Testis (tissue), 3 donors: ENCODE data around the gene TMEM191C. TPM values are rescaled to one million over a fixed set of nuclear protein-coding genes. Genes with fewer than 3 reads are reported as not detected.
"Not testable (repeated sequence)": the region's sequence is repeated elsewhere in the genome, so short reads cannot be mapped to it uniquely, and the experiment has no call there.

ENCODE experiments used
- DNase-seq: peaks from one replicate; pipeline ENCODE4 v3.0.0-alpha.2; 2019
- H3K27ac ChIP-seq, 2 donors: fragments of 200-600 bp; sonication (generic); one replicate each; pipeline ENCODE4 v1.5.1; 2019
- H3K27me3 ChIP-seq: fragments of 200-600 bp; sonication (generic); one replicate; pipeline ENCODE4 v1.5.1; 2019
- H3K36me3 ChIP-seq: fragments of 200-600 bp; sonication (generic); one replicate; pipeline ENCODE4 v1.5.1; 2017; ENCODE audit warnings: low read depth; ENCODE audit errors: missing control alignments
- H3K4me1 ChIP-seq: fragments of 200-600 bp; sonication (generic); one replicate; pipeline ENCODE4 v1.5.1; 2019
- H3K4me3 ChIP-seq, 2 donors: fragments of 200-600 bp; sonication (generic); one replicate each; pipeline ENCODE4 v1.5.1; 2017 to 2019
- H3K9me3 ChIP-seq: fragments of 200-600 bp; sonication (generic); one replicate; pipeline ENCODE4 v1.5.1; 2017
- WGBS, 2 donors: methylation state at CpG; one replicate each; pipeline ENCODE4 v1.1.5; 2018; 5-methylcytosine and 5-hydroxymethylcytosine counted together
- intact Hi-C: fragments of 100-400 bp; cut with DNase I; formaldehyde crosslinking; loops from one replicate; pipeline ENCODE4 v1.15.1; 2023; ENCODE audit warnings: low total_unique reads
- polyA plus RNA-seq: library from polyadenylated mRNA; stranded (reverse); fragments of 350-450 nt; fragmentation: Illumina TruSeq; extraction: RNeasy Lipid Tissue Mini Kit (QIAGEN cat#74804); gene quantifications from one replicate; pipeline ENCODE4 v1.2.3, GENCODE V29; 2014; ENCODE audit warnings: low read depth, low replicate concordance; ENCODE audit not compliant: insufficient read depth
- total RNA-seq, 2 donors: library from RNA; depleted of rRNA; stranded (reverse); fragments of >200 nt; gene quantifications; one replicate each; pipeline ENCODE4 v1.2.3, GENCODE V29; 2016

Gene TMEM191C
- total and polyA plus RNA-seq, 3 donors from 2014 or later: 35.3 to 78.2 (median 54.4) TPM

- DNase-seq, H3K9me3 ChIP-seq, intact Hi-C loops, H3K36me3 ChIP-seq, H3K27me3 ChIP-seq, H3K4me1 ChIP-seq, H3K4me3 ChIP-seq, H3K27ac ChIP-seq: not testable (repeated sequence)
- WGBS, 2 donors: 46% methylated on average over 43 of the region's 87 CpGs; no CpG with 5 or more reads in 1 of the 2 donors
Observed at GRCh38 chr22:21469097-21469994, 2.2 kb downstream of the TMEM191C start.

DNA sequence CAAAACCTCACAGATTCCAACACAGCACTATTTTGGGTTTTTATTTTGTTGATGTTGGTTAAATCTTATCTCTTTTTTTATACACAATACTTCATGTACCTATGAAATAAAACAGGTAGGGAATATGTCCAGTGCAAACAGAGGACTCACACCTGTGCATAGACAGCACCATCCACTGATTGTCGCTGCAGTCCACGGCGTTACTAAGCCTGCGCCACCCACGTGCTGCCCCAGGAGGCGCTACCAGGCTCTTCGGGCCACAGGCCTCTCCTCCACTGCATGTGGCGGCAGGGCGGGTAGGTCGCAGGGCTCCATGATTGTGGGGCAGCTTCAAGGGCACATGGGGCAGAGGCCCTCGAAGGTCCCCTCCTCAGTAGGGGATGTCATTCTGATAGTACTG lies 5.8 kb downstream of the TMEM191C start:
- H3K4me1 ChIP-seq, intact Hi-C loops, H3K36me3 ChIP-seq, DNase-seq, H3K4me3 ChIP-seq, H3K9me3 ChIP-seq, H3K27me3 ChIP-seq, H3K27ac ChIP-seq: not testable (repeated sequence)
- no CpG with 5 or more reads among the region's 11 CpGs for whole genome bisulfite sequencing, 2 donors

DNA sequence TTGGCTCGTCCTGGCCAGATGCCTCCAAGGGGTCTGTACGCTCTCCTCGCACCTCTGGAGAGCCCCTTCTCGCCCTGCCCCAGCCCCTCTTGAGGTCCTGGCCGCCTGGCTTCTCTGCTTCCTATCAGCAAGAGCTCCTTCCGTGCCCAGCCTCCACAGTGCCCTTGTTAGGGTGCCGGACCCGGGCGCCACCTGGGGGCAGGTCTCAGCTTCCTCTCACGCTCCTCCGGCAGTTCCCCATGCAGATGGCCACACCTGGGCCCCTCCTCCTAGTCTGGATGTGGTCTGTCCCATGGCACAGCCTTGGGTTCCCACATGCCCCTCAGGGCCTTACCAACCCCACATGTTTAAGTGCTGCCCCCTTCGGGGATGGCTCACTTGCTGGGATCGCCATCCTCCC lies 6.5 kb downstream of the TMEM191C start:
- intact Hi-C loops, H3K4me1 ChIP-seq, H3K36me3 ChIP-seq, DNase-seq, H3K27ac ChIP-seq, H3K4me3 ChIP-seq, H3K27me3 ChIP-seq, H3K9me3 ChIP-seq: not testable (repeated sequence)
- WGBS, 2 donors: no CpG with 5 or more reads among the region's 13 CpGs

DNA sequence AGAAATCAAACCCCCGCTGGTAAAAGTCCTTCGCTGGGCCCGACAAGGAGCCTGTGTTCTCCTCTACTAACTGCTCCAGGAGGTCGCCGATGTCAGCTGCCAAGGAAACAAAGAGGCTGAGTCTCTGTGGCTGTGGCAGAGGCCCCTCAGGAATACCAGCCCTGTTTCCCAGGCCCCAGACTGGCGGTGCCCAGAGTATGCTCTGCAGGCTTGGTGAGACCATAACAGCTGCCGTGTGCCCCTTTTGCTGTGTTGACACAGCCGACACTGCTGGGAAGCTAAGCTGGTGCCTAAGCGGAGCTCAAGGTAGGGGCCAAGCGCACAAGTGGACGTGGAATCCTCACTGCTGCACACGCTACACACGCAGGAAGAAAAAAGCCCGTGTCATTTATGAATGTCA lies 16.9 kb downstream of the TMEM191C start:
- H3K36me3 ChIP-seq, DNase-seq, H3K9me3 ChIP-seq, H3K27me3 ChIP-seq, H3K4me1 ChIP-seq, intact Hi-C loops, H3K4me3 ChIP-seq, H3K27ac ChIP-seq: not testable (repeated sequence)
- 96% methylated on average over 6 of the region's 14 CpGs; no CpG with 5 or more reads in 1 of the 2 donors for WGBS, 2 donors

DNA sequence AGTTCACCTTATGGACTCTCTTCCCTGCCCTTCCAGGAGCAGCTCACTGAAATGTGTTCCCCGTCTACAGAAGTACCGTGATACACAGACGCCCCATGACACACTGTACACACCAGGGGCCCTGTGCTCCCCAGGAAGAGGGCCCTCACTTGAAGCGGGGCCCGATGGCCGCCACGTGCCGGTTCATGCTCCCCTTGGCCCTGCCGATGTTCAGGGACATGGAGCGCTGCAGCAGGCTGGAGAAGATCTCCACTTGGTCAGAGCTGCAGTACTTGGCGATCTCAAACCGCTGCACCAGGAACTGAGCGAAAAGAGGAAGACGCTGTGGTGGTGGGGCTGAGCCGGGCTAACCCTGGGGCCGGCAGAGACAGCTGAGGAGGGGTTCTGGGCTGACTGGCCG lies 20.5 kb downstream of the TMEM191C start:
- H3K9me3 ChIP-seq, H3K27me3 ChIP-seq, DNase-seq, H3K4me3 ChIP-seq, H3K36me3 ChIP-seq, intact Hi-C loops, H3K27ac ChIP-seq, H3K4me1 ChIP-seq: not testable (repeated sequence)
- whole genome bisulfite sequencing, 2 donors: 77% methylated on average over 6 of the region's 17 CpGs; no CpG with 5 or more reads in 1 of the 2 donors

- H3K4me1 ChIP-seq, H3K9me3 ChIP-seq, H3K4me3 ChIP-seq, H3K27ac ChIP-seq, intact Hi-C loops, H3K27me3 ChIP-seq, H3K36me3 ChIP-seq, DNase-seq: not testable (repeated sequence)
- no CpG with 5 or more reads among the region's 11 CpGs for WGBS, 2 donors
Observed at GRCh38 chr22:21489149-21489680, 22.0 kb downstream of the TMEM191C start.

- H3K4me1 ChIP-seq, H3K9me3 ChIP-seq, H3K36me3 ChIP-seq, intact Hi-C loops, H3K27me3 ChIP-seq, H3K4me3 ChIP-seq, H3K27ac ChIP-seq, DNase-seq: not testable (repeated sequence)
- 80 to 82% methylated on average over 1 to 3 of the region's 6 CpGs for WGBS, 2 donors
Observed at GRCh38 chr22:21490556-21490955, 23.4 kb downstream of the TMEM191C start.

DNA sequence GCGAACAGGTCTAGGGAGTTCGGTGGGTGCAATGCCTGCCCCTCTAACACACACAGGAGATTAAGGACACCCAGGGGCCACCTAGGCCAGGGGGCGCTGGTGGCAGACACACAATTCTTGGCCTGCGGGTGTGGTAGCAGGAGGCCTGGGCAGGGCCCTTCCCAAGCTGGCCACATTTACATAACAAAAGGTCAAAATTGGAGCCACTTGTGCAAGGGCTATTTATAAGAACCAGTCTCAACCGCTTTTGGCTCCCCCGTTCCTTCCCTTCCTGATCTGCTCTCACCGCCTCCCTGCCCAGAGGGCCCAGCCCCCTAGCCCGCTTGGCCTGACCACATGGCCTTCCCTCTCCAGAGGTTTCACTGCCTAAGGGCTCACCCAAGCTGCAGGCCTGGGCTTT lies 25.1 kb downstream of the TMEM191C start:
- intact Hi-C loops: not testable (repeated sequence)
- no CpG with 5 or more reads among the region's 8 CpGs for WGBS, 2 donors

GRCh38 chr22:21493789-21494782 lies 26.9 kb downstream of the TMEM191C start:
- H3K9me3 ChIP-seq, H3K27me3 ChIP-seq, H3K36me3 ChIP-seq, H3K4me3 ChIP-seq, intact Hi-C loops, H3K27ac ChIP-seq, DNase-seq, H3K4me1 ChIP-seq: not testable (repeated sequence)
- WGBS, 2 donors: no CpG with 5 or more reads among the region's 23 CpGs

More for the DNA sequence above, 25.1 kb downstream of the TMEM191C start:
- H3K4me1 ChIP-seq, H3K9me3 ChIP-seq, H3K27me3 ChIP-seq, H3K27ac ChIP-seq, H3K4me3 ChIP-seq, H3K36me3 ChIP-seq, DNase-seq: not testable (repeated sequence)

DNA sequence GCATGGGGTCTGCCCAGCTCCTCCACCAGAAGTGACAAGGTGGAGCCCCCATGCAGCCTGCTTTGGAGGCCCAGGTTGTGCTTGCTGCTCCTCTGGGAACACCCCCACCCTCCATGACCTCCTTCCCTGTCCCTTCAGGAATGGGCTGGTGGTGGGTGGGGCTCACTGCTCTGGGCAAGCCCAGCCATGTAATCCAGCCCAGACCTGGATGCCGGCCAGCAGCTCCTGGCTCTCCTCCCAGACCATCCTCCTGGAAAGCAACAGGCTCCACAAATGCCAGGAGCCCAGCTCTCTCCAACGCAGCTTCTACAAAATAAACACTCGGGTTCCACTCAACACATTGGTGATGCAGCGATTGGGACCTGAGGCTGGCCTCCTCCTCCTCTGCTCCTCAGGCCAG lies 30.8 kb downstream of the TMEM191C start:
- intact Hi-C loops, H3K4me1 ChIP-seq, H3K36me3 ChIP-seq, H3K27ac ChIP-seq, H3K27me3 ChIP-seq, DNase-seq, H3K4me3 ChIP-seq, H3K9me3 ChIP-seq: not testable (repeated sequence)
- WGBS, 2 donors: no CpG with 5 or more reads among the region's 4 CpGs

GRCh38 chr22:21498489-21498888 lies 31.3 kb downstream of the TMEM191C start:
- H3K36me3 ChIP-seq, H3K4me3 ChIP-seq, intact Hi-C loops, DNase-seq, H3K4me1 ChIP-seq, H3K9me3 ChIP-seq, H3K27me3 ChIP-seq, H3K27ac ChIP-seq: not testable (repeated sequence)
- WGBS, 2 donors: no CpG with 5 or more reads among the region's 7 CpGs
